ENCODE measurements around the gene UBE2QL1. TPM values are rescaled to one million over a fixed set of nuclear protein-coding genes. Genes with fewer than 3 reads are reported as not detected.

Gene UBE2QL1
- total RNA-seq, 1 donor = not detected

DNA sequence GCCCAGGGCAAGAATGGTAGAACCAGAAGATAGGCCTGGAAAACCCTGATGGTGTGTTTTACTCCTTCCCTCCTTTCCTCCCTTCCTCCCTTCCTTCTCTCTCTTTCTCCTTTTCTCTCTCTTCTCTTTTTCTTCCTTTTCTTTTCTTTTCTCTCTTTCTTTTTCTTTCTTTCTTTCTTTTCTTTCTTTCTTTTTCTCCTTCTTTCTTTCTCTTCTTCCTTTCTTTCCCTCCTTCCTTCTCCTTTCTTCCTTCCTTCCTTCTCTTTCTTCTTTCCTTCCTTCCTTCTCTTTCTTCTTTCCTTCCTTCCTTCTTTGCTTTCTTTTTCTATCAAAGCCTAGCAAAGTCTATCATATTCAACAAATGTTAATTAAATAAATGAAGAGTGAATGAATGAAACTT lies 24.0 kb upstream of the UBE2QL1 start:
- DNase-seq (ENCODE audit: low read depth) = no peak
- H3K4me3 ChIP-seq (ENCODE audit: low read depth, low read length) = no peak overlapping the region
- TF ChIP-seq, protein P1, sequence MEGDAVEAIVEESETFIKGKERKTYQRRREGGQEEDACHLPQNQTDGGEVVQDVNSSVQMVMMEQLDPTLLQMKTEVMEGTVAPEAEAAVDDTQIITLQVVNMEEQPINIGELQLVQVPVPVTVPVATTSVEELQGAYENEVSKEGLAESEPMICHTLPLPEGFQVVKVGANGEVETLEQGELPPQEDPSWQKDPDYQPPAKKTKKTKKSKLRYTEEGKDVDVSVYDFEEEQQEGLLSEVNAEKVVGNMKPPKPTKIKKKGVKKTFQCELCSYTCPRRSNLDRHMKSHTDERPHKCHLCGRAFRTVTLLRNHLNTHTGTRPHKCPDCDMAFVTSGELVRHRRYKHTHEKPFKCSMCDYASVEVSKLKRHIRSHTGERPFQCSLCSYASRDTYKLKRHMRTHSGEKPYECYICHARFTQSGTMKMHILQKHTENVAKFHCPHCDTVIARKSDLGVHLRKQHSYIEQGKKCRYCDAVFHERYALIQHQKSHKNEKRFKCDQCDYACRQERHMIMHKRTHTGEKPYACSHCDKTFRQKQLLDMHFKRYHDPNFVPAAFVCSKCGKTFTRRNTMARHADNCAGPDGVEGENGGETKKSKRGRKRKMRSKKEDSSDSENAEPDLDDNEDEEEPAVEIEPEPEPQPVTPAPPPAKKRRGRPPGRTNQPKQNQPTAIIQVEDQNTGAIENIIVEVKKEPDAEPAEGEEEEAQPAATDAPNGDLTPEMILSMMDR (IDR thresholded peaks at IDR 0.05; ENCODE audit: insufficient read depth, low read depth, low read length) = no peak

DNA sequence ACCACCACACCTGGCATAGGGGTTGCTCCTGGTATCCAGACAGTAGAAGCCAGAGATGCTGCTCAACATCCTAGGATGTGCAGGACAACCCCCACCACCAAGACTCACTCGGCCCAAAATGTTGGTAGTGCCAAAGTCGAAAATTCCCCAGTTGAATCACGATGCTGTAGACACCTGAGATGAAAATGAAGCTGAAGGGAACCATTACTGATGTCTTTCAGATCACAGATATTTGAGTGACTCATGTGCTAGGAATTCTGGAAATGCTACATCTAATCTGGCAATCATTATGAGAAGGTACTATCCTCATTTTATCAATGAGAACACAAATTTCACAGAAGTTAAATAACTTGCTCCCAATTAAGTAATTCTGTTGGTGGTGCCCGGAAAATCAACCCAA lies 21.0 kb upstream of the UBE2QL1 start:
- TF ChIP-seq, protein P1 (IDR thresholded peaks at IDR 0.05; ENCODE audit: insufficient read depth, low read depth, low read length) = no peak
- no peak overlapping the region for H3K4me3 ChIP-seq (ENCODE audit: low read depth, low read length)
- no peak for DNase-seq (ENCODE audit: low read depth)

DNA sequence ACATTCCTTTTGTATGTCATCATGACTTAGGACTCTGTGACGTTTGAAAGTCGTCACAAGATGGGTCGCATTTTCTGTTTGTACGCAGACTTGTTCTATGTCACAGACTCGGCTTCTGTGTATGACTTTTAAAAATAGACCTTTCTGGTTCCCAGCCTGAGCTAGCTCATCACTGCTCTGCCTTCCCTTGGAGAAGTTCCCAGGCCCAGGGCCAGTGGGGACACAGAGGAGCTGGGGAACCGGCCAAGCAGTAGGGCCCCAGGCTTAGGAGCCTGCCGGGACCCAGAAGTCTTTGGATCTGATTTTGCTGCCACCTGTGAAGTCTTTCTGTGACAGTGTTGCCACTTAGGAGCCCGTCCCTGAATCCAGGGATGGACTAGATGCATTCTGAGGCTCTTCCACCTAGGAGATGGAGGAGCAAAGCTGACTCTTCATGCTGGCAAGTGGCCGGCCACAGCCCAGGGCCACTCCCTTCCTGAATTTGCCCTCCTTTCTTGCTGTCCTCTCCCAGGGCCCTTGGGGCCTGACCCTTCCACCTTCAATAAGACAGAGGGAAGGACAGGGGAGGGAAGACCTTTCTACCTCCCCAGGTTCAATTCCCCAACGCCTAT lies 18.1 kb upstream of the UBE2QL1 start:
- TF ChIP-seq, protein P1 (IDR thresholded peaks at IDR 0.05; ENCODE audit: insufficient read depth, low read depth, low read length) = no peak
- DNase-seq (ENCODE audit: low read depth) = no peak

DNA sequence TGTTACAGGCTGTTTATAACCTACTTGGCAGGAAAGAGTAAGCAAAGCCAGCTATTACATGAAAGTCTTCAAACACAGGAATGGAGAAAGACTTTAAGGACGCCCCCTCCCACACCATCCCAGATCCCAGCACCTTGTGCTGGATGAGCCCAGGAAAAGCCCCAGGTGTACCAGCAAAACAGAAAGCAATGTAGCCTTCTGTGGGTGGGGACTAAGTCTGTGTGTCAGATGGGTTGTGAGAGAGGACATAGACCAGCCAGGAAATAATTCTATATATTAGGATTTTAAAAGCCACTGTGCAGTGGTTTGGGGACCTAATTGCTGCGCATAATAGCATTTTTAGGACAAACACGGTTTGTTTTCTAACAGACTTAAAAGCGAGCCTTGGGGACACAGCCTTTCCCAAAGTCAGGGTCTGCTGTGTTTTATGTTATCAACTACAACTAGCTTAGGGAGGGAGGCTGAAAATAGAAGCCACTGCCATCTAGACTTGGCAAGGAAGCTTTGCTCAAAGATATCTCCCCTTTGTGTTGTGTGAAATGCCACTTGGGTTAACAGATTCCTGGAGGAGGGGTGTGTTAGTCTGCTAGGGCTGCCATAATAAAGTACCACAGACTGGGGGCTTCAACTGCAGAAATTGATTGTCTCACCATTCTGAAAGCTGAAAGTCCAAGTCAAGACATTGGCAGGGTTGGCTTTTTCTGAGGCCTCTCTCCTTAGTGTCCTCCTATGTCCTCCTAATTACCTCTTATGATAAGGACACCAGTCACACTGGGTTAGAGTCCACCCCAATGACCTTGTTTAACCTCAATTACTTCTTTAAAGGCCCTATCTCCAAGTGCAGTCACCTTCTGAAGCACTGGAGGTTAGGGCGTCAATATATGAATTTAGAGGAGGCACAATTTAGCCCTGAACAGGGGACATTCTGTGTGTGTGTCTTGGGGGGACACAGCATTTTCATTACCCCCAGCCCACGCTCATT lies 17.2 kb upstream of the UBE2QL1 start:
- TF ChIP-seq, protein P1 (IDR thresholded peaks at IDR 0.05; ENCODE audit: insufficient read depth, low read depth, low read length) = no peak
- H3K4me3 ChIP-seq (ENCODE audit: low read depth, low read length) = no peak overlapping the region
- DNase-seq (ENCODE audit: low read depth) = no peak

More for the DNA sequence above, 18.1 kb upstream of the UBE2QL1 start:
- H3K4me3 ChIP-seq (ENCODE audit: low read depth, low read length) = no peak overlapping the region

DNA sequence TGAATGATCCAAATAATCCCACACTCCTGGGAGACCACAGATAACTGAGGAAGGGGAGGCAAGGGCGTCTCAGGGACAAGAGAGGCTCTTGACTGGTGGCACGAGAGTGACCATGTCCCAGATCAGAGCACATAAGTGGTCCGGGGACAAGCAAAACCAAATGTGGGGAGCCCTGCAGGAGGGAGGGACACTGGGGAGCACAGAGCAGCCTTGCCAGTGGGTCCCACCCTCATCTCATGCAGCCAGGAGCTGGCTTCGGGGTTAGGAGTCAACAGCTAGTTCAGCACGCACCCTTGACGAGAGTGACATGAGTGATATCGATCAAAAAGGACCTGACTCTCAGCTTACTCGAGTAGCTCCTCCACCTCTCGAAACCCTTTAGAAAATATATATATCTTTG lies 16.5 kb upstream of the UBE2QL1 start:
- no peak for DNase-seq (ENCODE audit: low read depth)
- no peak overlapping the region for H3K4me3 ChIP-seq (ENCODE audit: low read depth, low read length)
- TF ChIP-seq, protein P1 (IDR thresholded peaks at IDR 0.05; ENCODE audit: insufficient read depth, low read depth, low read length) = no peak

DNA sequence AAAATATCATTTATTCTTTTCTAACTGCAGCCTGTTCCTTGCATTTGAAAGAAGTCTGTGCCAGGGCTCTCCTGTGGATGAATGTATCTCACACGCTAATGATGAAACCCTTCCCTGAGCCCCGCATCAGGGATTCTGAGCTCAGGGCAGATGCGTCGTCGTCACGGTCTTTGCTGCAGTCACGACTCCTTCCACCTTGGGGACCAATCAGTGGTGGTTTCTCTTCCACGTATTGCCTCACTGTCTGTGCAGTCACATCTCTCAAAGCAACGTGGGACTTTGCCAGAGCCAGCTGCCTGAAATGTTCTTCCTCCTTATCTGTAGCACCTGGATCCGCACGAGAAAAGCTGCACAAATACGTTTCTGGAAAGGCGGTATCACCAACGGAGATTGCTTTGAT lies 13.9 kb upstream of the UBE2QL1 start:
- no peak for DNase-seq (ENCODE audit: low read depth)
- TF ChIP-seq, protein P1 (IDR thresholded peaks at IDR 0.05; ENCODE audit: insufficient read depth, low read depth, low read length) = no peak
- H3K4me3 ChIP-seq (ENCODE audit: low read depth, low read length) = no peak overlapping the region

Data from fibroblast of villous mesenchyme (primary cell).